ENCODE measurements around the gene PLCL2.
"Not testable (repeated sequence)": the region's sequence is repeated elsewhere in the genome, so short reads cannot be mapped to it uniquely, and the experiment has no call there.

PLCL2 gene

DNA sequence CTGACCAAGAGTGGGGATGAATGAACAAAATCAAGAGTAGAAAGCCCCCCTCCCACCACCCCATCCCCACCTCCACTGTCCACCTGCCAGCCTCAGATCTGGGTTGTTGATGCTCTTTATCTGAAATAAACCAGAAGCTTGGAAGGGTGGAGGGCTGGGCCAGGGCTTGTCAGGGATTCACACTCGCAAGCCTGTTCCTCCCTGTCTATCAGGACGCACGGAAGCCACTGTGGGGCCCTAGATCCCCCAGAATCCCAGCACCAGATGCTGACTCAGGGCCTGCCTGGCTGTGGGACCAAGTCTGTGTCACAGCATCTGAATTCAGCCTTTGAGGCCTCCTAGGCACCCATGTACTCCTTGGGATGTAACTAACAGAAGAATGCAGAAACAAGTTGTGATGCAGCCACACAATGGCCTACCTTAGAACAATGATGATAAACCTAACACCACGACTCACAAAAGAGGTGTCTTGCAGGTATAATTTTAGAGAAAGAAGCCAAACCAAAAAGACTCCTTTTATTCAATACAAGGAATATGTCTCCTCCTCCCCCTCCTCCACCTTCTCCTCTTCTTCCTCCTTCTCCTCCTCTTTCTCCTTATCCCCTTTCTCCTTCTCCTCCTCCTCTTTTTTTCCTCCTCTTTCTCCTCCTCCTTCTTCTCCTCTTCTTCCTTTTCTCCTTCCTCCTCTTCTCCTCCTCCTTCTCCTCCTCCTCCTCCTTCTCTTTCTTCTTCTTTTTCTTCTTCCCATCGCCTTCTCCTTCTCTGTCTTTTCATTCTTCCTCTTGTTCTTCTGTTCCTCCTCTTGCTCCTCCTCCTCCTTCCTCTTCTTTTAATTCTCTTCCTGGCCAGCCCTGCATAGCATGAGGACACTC lies 234.7 kb downstream of the PLCL2 start:
- no peak for DNase-seq (ENCODE audit: low spot score)

DNA sequence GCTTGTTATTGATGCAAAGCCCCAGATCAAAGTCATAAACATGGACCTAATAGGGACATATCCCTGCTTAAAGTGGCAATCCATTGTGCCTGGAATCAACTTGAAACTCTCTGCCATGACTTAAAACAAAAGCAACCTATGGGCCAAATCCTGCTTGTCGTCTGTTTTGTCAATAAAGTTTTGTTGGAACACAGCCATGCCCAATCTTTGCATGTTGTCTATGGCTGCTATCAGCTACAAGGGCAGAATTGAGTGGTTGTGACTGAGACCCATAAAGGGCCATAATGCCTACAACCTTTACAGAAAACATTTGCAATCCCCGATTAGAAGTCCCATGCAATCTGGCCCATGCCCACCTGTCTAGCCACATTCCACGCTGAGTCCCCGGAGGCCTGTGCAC lies 235.4 kb downstream of the PLCL2 start:
- no peak for DNase-seq (ENCODE audit: low spot score)

DNA sequence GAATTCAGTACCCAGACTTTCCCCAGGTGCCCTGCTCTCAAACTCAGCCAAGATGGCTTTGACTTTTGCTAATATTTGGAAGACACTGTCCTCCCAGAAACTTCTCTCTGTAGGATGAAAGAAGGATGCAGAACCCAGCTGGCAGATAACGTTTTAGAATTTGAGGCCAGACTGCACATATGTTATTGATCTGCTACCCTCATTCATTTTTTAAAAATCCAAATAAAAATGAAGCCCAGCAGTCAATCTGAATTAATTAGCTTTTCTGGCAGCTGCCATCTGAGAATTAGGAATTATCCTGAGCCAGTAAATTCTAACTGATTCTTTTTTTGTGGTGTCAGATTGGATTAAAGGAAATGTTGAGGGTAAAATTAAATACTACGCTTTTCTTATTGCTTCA lies 236.6 kb downstream of the PLCL2 start:
- DNase-seq (ENCODE audit: low spot score): no peak

DNA sequence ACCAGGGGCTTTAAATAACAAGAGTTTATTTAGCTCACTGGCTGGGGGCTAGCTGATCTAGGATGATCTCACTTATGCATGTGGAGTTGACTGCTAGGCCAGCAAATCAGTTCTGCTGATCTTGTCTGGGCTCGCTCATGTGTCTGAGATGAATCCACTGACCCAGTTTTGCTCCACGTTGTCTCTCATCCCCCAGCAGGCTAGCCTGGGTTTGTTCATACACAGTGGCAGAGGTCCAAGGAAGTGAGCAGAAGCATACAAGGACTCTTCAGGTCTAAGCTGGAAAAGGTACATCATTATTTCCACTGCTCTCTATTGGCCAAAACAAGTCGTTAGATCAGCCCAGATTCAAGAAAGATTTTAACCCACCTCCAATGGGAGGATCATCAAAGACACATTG lies 238.0 kb downstream of the PLCL2 start:
- DNase-seq (ENCODE audit: low spot score): no peak

DNA sequence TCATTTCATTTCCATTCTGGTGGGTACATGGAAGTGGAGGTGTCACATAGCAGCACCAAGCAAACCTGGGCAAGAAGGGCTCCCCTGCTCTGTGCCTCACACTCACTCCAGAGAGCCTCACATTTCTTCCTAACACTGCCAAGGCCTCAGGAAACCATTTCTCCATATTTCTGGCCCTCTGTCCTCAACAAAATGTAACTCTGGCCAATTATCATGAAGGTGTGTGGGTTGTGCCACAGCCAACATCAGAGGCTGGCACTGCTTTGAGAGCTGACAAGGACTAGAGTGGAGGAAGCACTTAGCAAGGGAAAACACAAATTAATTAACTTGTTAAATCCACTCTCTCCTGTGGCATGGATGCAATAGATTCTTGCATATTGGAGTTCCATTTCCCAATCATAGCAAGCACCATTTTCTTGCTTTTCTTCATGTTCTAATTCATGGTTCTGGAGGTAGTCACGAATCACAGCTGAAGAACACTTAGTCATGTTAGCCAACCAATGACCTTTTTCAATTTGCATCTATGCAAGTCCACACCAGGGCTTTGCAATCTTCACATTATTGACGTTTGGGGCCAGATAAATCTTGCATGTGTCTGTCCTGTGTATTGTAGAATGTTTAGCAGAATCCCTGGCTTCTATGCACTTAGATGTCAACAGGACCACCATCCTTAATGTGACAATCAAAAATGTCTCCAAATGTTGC lies 241.1 kb downstream of the PLCL2 start:
- no peak for DNase-seq (ENCODE audit: low spot score)

DNA sequence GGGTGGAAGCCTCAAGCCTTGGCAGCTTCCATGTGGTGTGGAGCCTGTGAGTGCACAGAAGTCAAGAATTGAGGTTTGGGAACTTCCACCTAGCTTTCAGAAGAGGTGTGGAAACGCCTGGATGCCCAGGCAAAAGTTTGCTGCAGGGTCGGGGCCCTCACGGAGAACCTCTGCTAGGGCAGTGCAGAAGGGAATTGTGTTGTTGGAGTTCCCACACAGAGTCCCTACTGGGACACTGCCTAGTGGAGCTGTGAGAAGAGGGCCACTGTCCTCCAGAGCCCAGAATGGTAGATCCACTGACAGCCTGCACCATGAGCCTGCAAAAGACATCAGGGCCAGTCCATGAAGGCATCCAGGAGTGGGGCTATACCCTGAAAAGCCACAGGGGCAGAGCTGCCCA lies 243.9 kb downstream of the PLCL2 start:
- not testable (repeated sequence) for DNase-seq (ENCODE audit: low spot score)

DNA sequence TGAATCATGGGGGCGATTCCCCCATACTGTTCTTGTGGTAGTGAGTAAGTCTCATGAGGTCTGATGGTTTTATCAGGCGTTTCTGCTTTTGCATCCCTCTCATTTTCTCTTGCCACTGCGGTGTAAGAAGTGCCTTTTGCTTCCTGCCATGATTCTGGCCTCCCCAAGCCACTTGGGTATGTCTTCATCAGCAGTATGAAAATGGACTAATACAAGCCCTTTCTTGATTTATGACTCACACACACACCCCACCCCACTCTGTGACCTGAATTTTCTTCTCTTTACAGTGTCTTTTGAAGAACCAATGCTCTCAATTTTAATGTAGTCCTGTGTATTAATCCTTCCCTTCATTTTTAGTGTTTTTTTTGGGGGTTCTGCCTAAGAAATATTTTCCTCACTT lies 244.8 kb downstream of the PLCL2 start:
- no peak for DNase-seq (ENCODE audit: low spot score)

DNA sequence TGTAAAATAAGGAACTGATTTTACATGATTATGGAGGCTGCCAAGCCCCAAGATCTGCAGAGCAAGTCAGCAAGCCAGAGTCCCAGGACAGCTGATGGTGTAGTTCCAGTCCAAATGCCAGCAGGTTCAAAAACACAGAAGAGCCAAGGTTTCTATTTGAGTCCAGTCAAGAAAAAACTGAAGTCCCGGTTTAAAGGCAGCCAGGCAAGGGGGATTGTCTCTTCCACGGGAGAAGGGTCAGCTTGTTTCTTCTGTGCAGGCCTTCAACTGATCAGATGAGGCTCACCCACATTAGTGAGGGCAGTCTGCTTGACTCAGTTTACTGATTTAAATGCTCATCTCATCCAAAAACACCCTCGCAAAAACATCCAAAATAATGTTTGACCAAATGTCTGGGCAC lies 246.2 kb downstream of the PLCL2 start:
- no peak for DNase-seq (ENCODE audit: low spot score)

DNA sequence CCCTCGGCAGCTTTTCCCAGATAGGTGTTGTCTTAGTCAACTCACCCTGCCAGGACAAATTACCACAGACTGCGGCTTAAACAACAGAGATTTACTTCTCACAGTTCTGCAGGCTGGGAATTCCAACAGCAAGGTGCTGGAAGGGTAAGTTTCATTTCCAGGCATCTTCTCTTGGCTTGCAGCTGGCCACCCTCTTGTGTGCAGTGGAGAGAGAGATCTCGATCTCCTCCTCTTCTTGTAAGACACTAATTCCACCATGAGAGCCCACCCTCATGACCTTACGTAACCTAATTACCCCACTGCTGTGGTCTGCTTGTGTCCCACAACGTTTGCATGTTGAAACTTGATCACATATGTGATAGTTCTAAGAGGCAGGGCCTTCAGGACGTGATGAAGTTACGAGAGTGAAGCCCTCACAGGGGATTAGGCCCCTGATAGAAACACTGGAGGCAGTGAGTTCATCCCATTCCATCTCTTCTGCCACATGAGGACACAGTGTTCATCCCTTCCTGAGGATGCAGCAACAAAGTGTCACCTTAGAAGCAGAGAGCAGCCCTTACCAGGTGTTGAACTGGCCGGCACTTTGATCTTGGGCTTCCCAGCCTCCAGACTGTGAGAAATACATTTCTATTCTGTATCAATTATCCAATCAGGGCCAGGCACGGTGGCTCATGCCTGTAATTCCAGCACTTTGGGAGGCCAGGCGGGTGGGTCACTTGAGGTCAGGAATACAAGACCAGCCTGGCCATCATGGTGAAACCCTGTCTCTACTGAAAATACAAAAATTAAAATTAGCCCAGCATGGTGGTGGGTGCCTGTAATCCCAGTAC lies 247.7 kb downstream of the PLCL2 start:
- no peak for DNase-seq (ENCODE audit: low spot score)

DNA sequence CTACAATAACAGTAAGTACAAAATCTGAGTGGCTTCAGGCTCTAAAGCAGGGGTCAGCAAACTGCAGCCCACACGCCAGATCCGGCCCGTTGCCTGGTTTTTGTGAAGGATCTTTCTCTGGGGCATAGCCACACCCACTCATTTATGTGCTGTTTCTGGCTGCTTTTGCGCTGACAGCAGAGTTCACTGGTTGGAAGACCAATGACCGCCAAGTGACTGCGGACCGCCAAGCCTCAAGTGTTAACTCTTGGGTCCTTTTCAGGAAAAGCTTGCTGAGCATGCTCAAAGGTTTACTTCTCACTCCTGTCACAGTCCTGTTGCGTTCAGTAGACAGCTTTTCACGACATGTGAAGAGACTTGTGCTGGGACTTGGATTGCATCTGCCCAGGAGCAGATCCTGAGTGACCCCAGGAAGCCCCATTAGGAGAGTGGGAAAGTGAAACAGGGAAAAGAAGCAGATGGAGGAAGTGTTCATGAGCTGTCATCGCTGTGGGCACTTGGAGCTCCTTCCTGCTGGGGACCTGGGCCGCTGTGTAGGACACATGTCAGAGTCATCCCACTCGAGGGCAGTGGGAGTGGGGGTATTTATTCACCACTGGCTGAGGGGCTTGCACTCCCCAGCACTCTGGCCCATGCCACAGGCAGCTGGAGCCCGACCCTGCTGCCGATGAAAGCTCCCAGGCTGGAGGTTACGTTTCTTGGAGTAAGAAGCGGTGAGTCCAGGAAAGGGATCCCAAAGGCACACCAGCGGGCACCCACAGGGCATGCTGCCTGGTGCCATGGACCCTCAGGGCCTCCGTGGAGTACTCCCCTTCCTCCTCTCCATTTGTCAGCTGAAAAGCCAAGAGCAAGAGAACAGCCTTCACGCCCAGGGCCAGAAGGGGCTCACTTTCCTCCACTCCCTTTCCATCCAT lies 249.1 kb downstream of the PLCL2 start:
- DNase-seq (ENCODE audit: low spot score): no peak

DNA sequence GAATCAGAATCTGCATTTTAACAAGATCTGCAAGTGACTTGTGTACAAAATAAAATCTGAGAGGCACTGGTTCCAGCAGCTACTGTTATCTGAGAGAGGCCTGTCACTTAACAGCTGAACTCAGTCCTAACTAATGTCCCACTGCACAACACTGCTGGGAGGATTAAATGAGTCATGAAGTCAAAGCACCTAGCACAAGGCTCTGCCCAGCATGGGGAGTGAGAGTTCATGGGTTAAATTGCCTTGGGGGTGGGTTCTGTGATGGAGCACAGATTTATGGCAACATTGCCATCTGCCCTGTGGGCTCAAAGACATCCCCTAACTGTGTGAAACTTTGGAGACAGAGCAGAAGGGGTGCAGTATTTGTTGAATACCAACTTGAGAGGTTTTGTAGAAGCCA lies 250.9 kb downstream of the PLCL2 start:
- no peak for DNase-seq (ENCODE audit: low spot score)

DNA sequence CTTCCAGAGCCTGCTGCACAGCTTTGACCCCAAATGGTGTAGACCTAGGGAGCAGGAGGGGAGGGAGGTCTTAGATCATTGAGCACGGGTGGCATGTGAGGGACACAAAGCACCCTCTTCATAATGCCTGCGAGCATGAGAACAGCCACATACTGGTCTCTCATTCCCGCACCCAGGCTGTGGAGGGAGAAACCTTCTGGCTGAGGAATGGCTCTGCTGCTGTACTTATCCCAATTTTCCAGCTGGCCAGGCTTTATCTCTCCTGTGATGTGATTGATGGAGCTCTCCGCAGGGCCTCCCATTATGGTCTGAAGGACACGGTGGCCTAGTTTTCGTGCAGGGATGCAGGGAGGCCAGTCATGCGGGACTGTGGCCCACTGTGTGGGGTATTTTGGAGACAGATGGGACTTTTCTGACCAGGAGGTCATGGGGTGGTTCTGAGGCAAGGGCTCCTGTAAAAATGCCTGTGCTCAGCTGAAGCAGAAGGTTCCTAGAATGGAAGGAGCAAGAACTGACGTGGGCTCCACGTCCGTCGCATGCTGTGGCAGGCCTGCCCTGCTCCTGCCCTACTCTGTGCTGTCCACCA lies 251.5 kb downstream of the PLCL2 start:
- no peak for DNase-seq (ENCODE audit: low spot score)

DNA sequence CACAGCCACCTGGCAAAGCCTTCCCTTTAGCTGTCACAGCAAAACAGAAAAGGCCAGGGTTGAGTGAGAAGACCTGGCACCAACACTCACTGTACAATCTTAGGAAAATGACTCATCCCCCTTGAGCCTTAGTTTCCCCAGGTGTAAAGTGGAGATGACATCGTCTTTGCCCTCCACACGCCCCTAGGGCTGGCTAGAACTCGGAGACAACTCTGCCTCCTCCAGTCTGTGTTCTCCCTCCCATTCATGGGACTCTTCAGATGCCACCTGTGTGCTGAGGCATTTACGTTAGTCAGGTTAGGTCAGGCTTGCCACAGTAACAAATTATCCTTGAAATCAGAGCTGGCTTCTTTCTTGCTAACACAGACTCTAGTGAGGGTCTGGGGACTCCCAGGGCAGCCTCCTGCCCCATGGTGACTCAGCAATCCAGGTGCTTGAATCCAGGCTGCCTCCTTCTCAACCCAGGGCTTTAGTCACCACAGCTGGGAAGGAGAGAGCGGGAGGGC lies 252.6 kb downstream of the PLCL2 start:
- no peak for DNase-seq (ENCODE audit: low spot score)

DNA sequence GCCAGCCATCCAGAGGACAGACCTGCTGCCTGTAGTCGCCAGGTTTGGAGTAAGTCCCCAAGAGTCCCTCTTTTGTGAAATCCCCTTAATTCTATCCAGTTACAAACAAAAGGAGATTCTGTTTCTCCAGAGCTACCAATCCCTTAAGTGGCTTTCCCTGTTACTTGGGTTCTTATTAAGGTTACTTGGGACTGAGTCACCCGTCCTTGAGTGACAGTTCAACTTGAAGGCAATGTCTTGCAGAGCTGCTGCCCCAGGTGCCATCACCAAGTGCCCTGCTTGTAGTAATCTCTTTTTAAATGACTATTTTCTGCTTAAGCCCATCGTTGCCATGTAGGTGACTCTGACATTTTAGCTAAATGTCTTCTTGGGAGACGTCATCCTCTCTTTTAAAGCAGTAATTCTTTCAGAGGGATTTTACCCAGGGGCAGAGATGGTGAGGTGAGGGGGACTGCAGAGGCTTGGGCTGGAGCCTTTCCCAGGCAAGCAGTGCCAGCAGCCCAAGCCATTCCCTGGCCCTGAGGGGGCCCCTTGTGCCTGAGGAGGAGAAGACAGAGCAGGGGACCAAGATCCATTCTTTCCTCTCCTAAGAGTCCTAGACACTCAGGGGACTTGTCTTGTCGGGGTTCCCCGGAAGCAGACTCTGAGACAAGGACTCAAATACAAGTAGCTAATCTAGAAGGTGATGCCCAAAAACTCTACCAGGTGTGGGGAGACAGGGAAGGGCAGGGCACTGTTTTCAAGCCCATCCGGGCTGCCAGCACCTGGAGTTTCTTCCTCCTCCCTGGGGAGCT lies 253.7 kb downstream of the PLCL2 start:
- no peak for DNase-seq (ENCODE audit: low spot score)
